Activated gamma-delta T cell treated with Interleukin-2 at 50 U/mL for 16 hours (primary cell): ENCODE data around the gene BSDC1.

Experiments used
- DNase-seq: peaks from one replicate; pipeline ENCODE4 v3.0.0-alpha.2; 2020

BSDC1 gene

GRCh38 chr1:32393136-32393535, 1.1 kb downstream of the BSDC1 start:
- DNase-seq = no peak

GRCh38 chr1:32392325-32392724, 1.9 kb downstream of the BSDC1 start:
- no peak for DNase-seq

- no peak for DNase-seq
These were observed 3.1 kb downstream of the BSDC1 start for GRCh38 chr1:32390904-32391870.

- no peak for DNase-seq
These were observed 5.6 kb downstream of the BSDC1 start for GRCh38 chr1:32388641-32389040.

- no peak for DNase-seq
These were observed 7.4 kb downstream of the BSDC1 start for GRCh38 chr1:32386676-32387392.

GRCh38 chr1:32380057-32380456, 14.2 kb downstream of the BSDC1 start:
- no peak for DNase-seq

- no peak for DNase-seq
These were observed 16.6 kb downstream of the BSDC1 start for GRCh38 chr1:32377541-32378220.

GRCh38 chr1:32376199-32376598, 18.0 kb downstream of the BSDC1 start:
- DNase-seq = no peak

- no peak for DNase-seq
These were observed 20.1 kb downstream of the BSDC1 start for GRCh38 chr1:32373996-32374592.

GRCh38 chr1:32372149-32372756, 22.0 kb downstream of the BSDC1 start:
- peak; percentile 43 for DNase-seq

GRCh38 chr1:32367912-32368635, 26.2 kb downstream of the BSDC1 start:
- DNase-seq = no peak

- DNase-seq = no peak
These were observed 28.8 kb downstream of the BSDC1 start for GRCh38 chr1:32365445-32365844.

- no peak for DNase-seq
These were observed 29.4 kb downstream of the BSDC1 start for GRCh38 chr1:32364836-32365235.

GRCh38 chr1:32363713-32364112, 30.5 kb downstream of the BSDC1 start:
- no peak for DNase-seq

GRCh38 chr1:32362474-32363313, 31.5 kb downstream of the BSDC1 start, which contains the start of the genes FAM229A and TSSK3:
Gene FAM229A (minus strand): TSS chr1:32362485. CDS start chr1:32362091, 394 bp downstream.
Gene TSSK3 (plus strand): TSS chr1:32362539. CDS start chr1:32362702, 163 bp downstream.
- no peak for DNase-seq

GRCh38 chr1:32361674-32362473, 32.4 kb downstream of the BSDC1 start:
- DNase-seq = no peak

GRCh38 chr1:32361308-32361673, 33.0 kb downstream of the BSDC1 start:
- no peak for DNase-seq

- no peak for DNase-seq
These were observed 35.8 kb downstream of the BSDC1 start for GRCh38 chr1:32358435-32358834.

- DNase-seq = no peak
These were observed 36.6 kb downstream of the BSDC1 start for GRCh38 chr1:32357614-32358013.

GRCh38 chr1:32356478-32356877, 37.8 kb downstream of the BSDC1 start:
- no peak for DNase-seq
